ENCODE data around the gene PRR7. TPM values are rescaled to one million over a fixed set of nuclear protein-coding genes. Genes with fewer than 3 reads are reported as not detected.

The PRR7 gene
- total and polyA plus RNA-seq, 9 donors: 0.51 to 11.4 (median 2.0) TPM; not detected in 1

DNA sequence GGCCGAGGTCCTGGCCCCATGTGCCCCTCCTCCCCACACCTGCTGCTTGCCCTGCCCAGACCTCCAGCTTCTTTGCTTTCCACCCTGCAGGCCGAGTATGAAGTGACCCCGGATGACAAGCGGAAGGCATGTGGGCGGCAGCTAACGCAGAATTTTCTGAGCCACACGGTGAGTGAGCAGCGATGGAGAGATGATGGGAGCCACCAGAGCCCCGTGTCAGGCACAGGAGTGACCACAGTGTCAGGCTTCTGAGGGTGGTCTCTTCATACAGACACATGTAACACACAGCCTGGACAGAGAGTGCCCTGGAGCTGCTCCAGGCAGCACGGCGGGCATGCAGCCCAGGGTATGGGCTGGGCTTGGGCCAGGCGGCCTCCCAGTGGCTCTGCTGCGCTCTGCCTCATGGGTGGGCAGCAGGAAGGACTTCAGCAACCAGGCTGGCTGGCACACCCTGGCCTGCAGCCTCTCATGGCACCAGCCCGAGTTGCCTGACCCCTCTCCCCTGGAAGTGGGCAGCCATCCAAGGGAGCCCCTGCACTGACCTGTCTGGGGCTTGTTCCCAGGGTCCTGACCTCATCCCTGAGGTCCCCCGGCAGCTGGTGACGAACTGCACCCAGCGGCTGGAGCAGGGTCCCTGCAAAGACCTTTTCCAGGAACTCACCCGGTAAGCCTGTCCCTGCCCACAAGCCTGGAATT lies 14.3 kb upstream of the PRR7 start:
- no peak overlapping the region for H3K27ac ChIP-seq
- WGBS, 3 donors: 80 to 83% (median 80%) methylated on average over 13 to 18 of the region's 18 CpGs
- DNase-seq: peak in 1 of 5 donors; percentile 31
- intact Hi-C loops (cut with DNase I): no loop called here
- peaks cover 7% of the 10 kb centered on the region for H3K4me1 ChIP-seq (ENCODE audit: insufficient read depth)
- no peaks in the 10 kb centered on the region for H3K27me3 ChIP-seq
- H3K4me3 ChIP-seq: no peak overlapping the region
- no peaks in the 10 kb centered on the region for H3K36me3 ChIP-seq
- H3K9me3 ChIP-seq: no peaks in the 10 kb centered on the region
- no peak for TF ChIP-seq POLR2A (IDR thresholded peaks at IDR 0.05)
- no peak for TF ChIP-seq CTCF (IDR thresholded peaks at IDR 0.05)
- TF ChIP-seq EP300 (IDR thresholded peaks at IDR 0.05): no peak

DNA sequence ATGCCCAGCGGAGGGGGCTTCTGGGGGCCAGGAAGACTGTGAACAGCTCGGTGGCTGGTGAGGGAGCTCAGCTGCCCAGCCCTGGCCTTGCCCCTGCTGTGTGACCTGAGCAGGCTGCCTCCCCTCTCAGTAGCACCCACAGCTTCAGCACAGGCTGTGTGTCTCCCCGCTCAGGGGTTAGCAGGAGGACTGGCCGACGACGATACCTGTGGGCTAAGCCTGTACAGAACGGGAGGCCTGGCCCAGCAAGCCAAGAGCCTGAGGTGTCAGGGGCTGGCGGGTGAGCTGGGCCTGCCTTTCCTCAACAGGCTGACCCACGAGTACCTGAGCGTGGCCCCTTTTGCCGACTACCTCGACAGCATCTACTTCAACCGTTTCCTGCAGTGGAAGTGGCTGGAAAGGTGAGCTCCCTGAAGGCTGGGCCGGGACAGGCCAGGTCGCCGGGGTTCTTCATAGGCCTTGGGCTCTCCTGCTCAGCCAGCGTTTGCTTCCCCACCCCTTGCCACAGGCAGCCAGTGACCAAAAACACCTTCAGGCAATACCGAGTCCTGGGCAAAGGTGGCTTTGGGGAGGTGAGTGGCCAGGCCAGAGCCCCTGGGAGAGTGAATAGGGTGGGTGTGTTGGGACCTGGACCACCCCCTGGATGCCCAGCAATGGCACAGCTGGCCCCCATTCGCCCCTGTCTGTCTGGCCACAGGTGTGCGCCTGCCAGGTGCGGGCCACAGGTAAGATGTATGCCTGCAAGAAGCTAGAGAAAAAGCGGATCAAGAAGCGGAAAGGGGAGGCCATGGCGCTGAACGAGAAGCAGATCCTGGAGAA lies 13.6 kb upstream of the PRR7 start:
- no peaks in the 10 kb centered on the region for H3K9me3 ChIP-seq
- H3K36me3 ChIP-seq: no peaks in the 10 kb centered on the region
- peaks cover 3% of the 10 kb centered on the region for H3K4me1 ChIP-seq (ENCODE audit: insufficient read depth)
- DNase-seq: no peak
- TF ChIP-seq CTCF (IDR thresholded peaks at IDR 0.05) (no peak), EP300 (IDR thresholded peaks at IDR 0.05) (no peak), POLR2A (IDR thresholded peaks at IDR 0.05) (no peak)
- no peak overlapping the region for H3K27ac ChIP-seq
- WGBS, 3 donors: 91 to 95% (median 92%) methylated on average over 23 to 25 of the region's 25 CpGs
- intact Hi-C loops (cut with DNase I): no loop called here
- H3K4me3 ChIP-seq: no peak overlapping the region
- H3K27me3 ChIP-seq: no peaks in the 10 kb centered on the region

DNA sequence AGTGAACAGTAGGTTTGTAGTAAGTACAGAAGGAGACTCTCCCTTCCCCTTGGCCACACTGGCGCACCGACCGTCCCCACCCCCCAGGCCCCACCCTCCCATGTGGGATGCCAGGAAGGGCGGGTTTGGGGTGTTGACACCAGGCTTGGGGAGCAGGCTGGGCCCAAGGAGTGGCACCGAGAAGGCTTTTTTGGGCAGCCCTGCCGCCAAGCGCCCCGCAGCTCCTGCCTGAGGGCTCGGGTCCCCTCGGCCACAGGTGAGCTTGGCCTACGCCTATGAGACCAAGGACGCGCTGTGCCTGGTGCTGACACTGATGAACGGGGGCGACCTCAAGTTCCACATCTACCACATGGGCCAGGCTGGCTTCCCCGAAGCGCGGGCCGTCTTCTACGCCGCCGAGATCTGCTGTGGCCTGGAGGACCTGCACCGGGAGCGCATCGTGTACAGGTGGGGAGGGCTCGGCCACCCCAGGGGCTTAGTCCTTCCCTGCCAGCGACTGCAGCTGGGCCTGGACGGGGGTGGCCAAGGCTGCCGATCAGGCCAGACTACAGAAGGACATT lies 12.9 kb upstream of the PRR7 start:
- TF ChIP-seq EP300 (IDR thresholded peaks at IDR 0.05): no peak
- no peak for TF ChIP-seq CTCF (IDR thresholded peaks at IDR 0.05)
- no peak for TF ChIP-seq POLR2A (IDR thresholded peaks at IDR 0.05)
- WGBS, 3 donors: 88 to 92% (median 92%) methylated on average over 26 to 29 of the region's 29 CpGs
- Histone ChIP-seq H3K27ac (no peak overlapping the region), H3K9me3 (no peaks in the 10 kb centered on the region), H3K27me3 (no peaks in the 10 kb centered on the region), H3K4me1 (ENCODE audit: insufficient read depth) (no peaks in the 10 kb centered on the region), H3K4me3 (no peak overlapping the region), H3K36me3 (no peaks in the 10 kb centered on the region)
- intact Hi-C loops (cut with DNase I): no loop called here
- DNase-seq: no peak

DNA sequence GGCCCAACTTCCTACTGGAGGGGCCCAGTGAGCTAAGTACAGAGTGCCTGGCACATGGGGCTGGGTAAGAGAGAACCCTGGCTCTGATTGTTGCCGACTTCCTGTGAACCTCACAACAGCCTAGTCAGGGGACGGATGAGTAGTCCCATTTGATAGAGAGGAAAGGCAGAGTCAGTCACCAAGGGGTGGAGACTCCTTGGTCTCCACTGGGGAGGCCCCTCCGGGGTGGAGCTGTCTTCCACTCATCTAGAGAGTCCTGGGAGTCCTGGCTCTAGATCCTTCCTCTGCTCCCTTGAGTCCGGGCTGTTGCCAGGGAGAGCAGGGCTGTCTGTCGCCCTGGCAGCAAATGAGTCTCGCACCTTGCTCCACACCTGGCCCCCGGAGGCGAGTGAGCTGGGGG lies 12.2 kb upstream of the PRR7 start:
- intact Hi-C loops (cut with DNase I): no loop called here
- H3K4me1 ChIP-seq (ENCODE audit: insufficient read depth): no peaks in the 10 kb centered on the region
- WGBS, 3 donors: 83 to 91% (median 88%) methylated on average over 8 of the region's 8 CpGs
- TF ChIP-seq EP300 (IDR thresholded peaks at IDR 0.05): no peak
- H3K9me3 ChIP-seq: no peaks in the 10 kb centered on the region
- no peaks in the 10 kb centered on the region for H3K27me3 ChIP-seq
- no peak overlapping the region for H3K4me3 ChIP-seq
- H3K36me3 ChIP-seq: no peaks in the 10 kb centered on the region
- no peak overlapping the region for H3K27ac ChIP-seq
- no peak for DNase-seq
